Astrocyte of the hippocampus (primary cell): ENCODE results near the gene IL17F.

Experiments used
- DNase-seq: peaks from one replicate; pipeline ENCODE4 v3.0.0; 2011; ENCODE audit warnings: low read depth, low spot score

The IL17F gene

DNA sequence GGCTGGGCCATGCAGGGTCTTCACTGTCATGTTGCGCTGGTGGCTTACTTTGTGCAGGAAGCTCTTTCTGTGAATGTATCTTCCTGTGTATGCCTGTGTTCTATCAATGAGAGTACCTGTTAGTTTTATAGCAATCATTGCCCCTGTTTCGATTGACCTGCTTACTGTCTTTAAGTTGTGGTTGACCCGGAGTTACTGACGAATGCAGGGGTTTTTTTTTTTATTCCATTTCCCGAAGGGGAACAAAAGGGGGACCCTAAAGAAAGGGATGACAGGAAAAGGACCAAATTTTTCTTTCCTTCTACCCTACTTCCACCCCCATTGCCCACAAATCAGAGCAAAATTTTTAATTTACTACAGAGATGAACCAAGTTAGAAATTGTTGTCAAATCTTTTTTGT, at the start of gene IL17F:
Gene IL17F (minus strand): TSS at position 101 of the 400 bp plus-strand sequence. CDS start 71 bp downstream, at position 30.
- DNase-seq = no peak

DNA sequence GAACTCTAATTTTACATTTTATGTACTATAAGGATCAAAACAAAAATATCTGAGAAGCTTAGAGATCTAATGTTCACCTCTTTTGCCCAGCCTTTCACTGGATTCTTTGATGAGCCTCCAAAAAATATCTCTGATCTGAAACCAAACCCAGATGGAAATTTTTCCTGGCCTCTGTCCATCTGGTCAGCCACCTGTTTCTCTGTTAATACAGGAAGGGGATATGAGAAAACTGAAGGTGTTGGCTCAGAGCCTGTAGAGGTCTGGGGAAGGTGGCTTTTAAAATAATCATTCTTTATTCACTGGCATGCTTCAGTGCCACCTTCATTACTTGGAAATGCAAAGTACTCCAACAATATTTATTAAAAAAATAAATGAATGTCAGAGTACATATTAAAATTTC, 48.8 kb upstream of the IL17F start:
- DNase-seq = no peak

DNA sequence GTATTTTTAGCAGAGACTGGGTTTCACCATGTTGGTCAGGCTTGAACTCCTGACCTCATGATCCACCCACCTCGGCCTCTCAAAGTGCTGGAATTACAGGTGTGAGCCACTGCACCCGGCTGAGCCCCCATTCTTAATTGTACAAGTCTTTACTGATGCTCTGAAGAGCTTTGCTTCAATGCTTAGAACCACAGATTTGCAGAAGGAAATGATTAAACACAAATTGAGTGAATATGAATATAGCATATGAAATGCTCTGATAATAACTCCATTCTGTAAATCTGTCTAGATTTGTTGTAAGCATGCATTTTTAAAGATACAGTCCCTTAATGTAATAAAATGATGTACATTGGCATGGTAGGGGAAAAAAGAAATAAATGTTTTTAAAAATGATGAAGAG, 44.5 kb upstream of the IL17F start:
- DNase-seq = no peak

DNA sequence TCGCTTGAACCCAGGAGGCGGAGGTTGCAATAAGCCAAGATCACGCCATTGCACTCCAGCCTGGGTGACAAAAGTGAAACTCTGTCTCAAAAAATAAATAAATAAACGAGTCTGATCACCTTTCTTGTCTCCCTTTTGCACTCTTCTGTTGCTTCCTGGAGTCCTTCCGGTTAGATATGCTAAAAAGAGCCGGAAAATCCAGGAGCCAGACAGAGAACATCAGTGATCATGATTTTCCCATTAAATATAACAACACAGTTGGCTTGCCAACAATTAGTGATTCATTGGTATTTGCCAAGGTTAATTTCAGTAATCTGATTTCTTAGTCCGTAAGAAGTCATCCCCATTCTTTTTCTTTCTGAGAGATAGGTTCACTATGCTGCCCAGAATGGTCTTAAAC, 43.9 kb upstream of the IL17F start:
- DNase-seq = no peak

DNA sequence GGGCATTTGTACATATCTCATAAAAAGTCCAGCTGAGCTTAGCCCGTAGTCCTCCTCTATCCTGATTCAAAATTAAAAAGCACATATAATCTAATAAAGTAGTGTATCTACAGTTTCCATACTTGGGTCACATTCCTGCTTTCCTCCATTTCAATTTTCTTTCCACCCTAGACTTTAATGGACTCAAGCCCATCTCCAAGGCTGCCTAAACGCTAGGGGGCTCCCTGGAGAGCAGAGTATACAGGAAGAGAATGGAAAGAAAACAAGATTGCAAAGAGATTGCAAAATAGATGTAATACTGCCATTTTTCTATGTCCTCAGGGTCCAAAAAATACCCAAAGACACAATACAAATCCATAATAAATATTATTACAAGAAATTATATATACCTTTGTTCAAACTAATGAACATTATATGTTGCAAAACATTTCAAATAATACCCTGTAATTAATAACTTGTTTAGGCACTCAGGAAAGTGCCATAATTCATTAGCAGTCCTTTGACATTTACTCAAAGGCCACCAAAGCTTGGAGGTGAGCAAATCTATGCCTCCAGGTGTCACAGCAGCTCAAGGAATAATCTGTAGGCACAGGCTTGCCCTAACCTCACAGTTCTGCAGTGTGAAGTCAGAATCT, 42.6 kb upstream of the IL17F start:
- DNase-seq = peak; percentile 81

DNA sequence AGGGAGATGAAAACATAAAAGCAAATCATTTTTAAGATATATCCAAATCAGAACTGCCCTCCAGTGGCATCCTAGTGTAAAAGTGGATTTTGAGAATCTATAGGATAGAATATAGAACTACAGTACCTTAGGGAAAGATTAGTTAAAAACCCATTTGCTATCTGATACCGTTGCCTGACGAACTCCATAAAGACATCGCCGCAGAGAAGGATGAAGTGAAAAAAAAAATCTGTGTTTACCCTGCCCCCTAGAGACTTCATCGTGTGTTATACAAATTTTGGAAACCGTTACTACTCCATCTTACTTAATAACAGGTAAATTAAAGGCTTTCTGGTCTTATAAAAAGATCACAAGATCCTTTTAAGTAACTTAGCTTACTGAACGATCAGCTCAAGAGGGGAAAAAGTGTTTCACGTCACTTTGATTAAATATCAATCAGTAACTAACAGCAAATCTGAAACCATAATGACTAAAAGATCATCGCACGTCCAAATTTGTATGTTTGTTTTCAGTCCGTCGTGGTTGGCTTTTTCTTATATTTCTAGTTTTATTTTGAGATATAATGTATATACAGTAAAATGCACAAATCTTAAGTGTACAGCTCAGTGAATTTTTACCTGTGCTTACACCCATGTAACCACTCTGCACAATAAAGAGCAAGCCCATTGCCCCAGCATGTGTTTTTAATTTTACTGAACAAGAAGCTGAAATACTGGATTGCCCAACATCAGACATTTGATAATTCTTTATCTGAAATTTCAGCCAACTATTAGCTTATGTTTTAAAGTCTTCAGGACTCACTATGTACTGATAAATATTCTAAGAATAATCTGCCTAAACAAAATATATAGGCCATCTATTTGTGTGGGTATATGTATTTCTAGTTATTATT, 41.1 kb upstream of the IL17F start:
- DNase-seq = no peak

DNA sequence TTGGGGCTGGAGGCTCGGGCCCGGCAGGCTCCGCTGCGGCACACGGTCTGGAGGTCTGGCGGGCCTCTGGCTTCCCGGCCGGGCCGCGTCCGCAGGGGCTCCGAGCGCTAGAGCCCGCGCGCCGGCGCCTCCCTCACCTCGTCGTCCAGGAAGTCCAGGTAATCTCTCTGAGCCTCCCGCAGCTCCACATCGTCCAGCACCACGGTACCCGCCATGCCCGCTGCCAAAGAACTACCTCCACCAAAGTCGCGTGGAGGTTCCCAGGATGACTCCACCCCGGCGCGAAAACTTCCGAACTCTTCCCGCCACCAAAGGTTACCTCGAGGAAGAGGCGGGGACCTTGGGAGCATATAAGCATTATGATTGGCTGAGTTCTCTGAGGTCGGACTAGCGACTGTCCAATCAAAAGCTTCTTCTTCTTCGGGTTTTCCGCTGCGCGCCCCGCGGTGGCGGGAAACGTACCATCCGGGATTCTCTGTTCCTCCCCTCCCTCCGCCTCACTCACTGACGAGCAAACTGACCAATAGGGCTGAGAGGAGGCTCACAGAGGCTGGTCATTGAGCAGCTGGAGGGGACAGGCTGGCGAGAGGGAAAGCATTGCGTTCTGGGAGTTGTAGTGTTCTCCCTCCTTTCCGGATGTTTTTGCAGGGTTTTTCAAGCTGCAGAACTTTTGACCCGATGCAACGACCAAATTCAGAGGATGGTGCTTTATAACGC, 40.3 kb upstream of the IL17F start, which contains the start of gene MCM3:
Gene MCM3 (minus strand): TSS at position 283 of the 717 bp plus-strand sequence. CDS start 68 bp downstream, at position 215.
- DNase-seq = peak; percentile 99

DNA sequence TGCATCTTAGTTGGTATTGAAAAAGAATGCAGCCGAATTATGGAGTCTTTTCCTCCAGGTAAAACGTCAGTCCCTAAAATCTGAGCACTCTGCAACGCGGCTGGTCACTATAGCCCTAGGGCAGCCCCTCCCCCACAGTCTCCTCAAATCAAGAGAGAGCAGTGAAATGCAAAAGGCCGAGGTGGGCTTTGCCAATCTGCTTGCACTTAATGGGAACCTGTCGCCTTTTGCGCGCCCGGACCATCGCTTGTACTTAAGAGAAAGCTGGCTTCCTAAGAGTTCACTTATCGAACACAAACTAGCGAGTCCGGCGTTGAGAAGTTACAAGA, 39.8 kb upstream of the IL17F start:
- DNase-seq = no peak

DNA sequence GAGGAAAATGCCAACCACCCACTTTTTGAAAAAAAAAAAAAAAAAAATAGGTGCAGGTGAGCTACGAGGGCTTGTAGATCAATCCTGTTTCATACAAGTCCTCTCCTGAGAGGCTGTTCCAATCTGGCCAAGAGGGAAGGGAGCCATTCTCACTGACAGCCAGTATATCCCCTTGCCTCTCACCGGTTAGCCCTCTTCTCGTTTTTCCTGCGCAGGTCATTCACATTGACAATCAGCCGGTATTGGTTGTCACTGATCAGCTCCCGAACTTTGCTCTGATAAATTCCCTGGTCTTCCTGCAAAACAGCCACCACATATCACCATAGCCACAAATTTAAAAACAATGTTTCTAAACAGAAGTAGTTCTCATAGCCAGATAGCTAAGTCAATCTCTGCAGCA, 38.8 kb upstream of the IL17F start:
- DNase-seq = no peak

DNA sequence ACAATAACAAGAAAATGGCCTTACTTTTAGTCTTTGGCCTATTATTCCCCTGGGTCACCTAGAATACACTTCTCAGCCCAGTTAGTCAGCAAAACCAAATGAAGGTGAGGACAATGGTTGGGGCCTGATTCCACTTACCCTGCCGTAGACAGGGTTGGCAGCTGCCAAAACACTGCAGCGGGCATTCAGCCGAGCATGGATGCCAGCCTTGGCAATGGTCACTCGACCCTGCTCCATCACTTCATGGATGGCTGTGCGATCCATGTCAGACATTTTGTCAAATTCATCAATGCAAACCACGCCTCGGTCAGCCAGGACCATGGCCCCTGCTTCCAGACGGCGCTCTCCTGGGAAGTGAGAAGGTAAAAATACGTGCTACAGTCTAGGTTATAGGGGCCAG, 31.8 kb upstream of the IL17F start:
- no peak for DNase-seq

DNA sequence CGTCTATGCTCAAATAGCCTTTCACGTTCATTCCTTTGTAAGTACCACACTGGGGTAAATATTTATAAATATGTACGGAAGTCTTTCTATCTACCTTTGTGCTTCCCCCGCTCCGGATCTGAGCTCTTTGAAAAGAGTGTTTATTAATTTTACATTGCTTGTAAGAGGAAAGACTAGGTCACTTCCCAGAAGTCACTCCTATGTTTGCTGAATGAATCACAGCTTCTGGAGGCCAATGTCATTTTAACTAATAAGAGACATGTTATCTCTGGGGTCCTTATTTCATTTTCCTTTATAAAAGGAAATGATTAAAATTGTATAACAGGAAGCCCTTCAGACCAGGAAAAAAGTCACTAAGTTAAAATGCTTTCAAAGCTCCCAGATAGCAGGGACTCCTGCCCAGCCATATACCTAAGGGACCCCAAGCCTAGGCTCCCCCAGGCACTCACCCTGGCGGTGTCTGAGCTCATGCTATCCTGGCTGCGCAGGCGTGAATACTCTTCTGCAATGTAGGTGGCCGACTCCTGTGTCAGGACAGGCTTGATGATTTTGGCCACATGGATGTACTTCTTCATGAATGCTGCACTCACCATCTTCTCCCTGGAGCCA, 27.7 kb upstream of the IL17F start:
- DNase-seq = no peak

DNA sequence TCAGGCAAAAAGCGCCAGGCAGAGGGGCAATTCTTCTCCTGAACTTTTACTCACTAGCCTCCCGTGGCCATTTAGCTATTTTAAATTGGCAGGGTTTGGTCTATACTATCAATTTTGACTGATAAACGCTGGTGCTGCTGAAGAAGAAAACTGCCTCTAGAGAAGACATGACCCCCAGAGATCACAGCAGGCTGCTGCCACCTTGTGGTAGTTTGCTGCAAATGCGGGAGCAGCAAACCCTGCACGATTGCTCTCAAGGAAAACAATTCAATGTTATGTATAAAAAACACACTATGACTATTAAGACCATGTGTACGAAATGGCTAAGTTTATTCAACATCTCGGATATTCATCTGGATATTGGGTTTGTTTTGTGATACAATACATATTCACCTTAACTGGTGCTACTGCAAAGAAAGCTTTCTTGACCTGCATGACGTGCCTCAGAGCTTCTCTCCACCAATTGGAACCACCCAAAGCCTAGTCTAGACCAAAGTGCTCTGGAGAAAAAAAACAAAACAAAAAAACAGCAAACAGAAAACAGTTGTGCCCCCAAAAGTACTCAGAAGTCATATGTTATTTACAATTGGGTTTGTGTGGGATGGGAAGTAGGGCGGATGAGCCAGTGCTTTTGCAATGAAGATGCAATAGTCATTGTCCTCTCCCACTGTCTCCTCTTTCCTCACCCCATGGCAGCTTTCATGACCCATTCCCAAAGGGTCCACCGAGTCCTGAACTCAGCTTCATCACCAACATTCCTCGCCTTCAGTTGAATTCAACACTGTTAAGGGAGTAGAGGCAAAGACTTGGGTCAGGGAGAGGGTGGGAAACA, 19.6 kb upstream of the IL17F start:
- DNase-seq = peak; percentile 78

DNA sequence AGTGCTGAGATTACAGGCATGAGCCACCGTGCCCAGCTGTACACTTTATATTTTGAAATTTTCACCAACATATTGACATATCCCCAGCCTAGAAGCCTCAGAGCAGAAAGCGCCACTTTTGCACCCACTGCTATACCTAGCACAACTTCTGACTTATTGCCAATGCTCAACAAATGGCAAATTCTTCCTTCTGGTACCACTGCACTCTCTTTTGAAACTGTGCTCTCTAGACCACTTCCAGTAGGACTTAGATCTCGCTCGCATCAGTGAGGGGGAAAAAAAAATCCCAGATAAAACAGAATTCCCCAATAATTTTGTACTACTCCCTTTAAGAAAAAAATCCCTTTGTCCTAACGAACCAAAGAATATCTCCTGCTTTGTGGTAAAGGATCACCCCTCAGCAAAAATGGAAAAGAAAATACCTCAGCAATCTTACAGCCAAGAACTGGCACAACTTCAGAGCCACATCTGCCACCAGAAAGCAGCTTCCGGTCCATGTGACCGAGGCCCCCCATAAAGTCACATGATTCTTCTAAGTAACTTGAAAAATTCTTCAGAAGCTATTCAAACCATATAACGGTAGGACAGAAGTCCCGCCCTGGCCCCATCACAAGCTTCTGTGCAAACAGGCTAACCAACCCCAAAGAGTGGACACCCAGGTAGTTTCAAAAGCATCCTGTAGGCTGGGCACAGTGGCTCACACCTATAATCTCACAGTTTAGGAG, 18.5 kb upstream of the IL17F start:
- no peak for DNase-seq

DNA sequence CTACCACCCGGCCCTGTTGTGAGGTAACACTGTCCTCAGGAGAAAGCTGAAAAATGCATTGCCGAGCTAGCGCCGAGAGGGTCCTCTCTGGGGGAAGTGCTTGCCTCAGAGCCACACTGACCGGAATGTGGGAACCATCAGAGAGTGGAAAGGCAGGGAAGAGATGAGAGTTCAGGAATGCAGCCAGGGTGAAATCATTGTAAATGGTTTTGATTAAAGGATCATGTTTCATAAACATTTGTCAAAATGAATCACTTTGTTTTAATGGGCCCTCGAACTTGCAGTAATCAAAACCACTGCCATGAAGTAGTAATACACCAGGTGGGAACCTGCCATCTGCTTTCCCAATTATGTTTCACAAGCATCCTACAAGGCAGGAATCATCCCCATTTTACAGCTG, 16.9 kb upstream of the IL17F start:
- peak; percentile 5 for DNase-seq

DNA sequence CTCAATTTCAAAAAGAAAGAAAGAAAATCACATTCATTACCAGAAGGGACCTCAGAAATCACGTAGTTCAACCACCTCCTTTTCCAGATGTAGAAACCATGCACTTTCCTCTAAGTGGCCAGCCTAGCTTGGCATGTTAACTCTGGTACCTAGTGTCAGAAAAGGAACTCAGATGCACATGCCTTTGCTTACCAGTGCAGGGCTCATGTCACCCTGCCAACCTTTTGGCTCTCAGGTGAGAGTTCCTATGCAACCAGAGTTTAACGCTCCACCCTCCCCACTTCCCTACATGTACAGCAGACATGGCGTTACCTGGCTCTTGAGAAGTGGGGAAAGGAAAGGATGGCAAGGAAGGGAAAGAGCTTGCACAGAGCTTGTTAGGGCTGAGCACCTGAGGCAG, 16.3 kb upstream of the IL17F start:
- DNase-seq = no peak

DNA sequence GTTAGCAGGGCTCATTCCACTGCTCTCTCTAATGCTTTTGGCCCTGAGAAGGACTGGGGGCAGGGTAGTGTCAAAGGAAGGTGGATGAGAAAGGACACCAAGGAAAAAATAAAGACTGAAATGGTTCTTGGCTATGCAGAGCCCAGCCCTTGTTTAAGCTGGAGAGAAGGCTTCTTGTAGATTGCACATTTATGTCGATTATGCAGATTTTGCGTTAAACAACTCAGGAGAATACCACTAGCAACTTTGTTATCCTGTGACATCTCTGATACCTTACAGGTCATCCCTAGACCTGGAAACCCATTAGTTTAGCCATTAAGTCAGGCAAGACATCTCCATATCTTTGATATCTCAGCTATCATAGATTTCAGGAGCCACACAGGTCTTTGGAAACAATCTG, 11.1 kb upstream of the IL17F start:
- DNase-seq = no peak

DNA sequence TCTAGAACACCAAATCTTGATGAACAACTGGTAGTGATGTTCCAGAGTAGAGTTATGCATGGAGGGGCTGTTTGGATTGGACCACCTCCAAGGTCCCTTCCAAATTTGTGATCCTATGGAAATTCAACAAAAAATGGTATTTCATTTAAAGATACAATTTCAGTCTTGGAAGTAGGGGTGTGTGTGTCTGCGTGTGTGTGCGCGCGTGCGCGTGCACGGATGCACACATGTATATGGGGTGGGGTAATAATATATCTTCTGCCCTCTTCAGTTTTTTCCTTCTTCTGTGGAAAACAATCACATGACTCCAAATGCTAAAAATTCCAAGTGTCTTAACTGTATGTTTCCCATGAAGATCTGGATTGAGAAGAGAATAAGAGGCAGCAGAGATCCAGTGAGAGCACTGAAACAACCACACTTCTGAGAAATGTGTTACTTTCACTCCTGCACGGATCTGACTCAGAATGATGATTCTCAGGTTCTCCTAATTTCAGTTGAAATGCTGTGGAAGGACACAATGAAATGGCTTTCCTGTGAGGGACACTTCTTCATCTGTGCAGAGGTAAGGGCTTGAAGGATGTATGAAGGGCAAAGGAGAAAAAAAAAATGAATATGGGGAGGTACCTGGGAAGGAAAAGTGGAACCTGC, 10.6 kb upstream of the IL17F start:
- no peak for DNase-seq

DNA sequence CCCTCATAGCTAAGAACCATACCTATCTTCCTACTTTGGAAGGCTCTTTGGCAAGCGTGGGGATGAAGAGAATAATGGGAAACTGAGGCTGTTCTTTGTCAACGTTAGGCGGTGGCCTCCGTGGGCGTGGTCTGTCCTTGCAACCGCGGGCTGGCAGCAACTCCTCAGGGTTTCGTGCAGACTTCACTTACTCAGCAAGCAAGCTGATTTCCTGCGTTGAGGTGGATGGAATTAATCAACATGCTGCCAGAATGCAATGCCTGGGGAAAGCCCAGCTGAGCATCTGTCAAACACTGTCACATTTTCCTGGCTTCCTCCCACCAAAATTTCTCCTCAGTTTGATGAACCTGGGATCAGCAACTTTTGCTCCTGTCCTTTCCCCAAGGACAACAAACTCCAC, 9.2 kb upstream of the IL17F start:
- DNase-seq = no peak

DNA sequence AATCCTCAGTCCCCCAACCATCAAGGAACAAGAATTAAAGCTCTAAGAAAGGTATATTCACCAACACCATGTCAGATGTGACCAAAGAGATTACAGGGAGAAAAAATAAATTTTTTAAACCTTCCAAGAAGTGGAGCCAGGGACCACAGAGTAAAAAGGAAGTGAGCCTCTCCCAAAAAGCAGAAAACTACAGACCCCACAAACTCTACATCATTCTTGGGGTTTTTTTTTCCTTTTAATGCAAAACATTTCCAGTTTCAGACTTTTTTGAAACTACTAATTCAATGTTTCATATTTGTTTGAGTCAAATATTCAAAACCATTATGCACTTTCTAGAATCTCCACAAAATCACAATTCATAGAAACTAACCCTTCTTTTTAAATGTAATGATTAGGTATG, 6.8 kb upstream of the IL17F start:
- no peak for DNase-seq

DNA sequence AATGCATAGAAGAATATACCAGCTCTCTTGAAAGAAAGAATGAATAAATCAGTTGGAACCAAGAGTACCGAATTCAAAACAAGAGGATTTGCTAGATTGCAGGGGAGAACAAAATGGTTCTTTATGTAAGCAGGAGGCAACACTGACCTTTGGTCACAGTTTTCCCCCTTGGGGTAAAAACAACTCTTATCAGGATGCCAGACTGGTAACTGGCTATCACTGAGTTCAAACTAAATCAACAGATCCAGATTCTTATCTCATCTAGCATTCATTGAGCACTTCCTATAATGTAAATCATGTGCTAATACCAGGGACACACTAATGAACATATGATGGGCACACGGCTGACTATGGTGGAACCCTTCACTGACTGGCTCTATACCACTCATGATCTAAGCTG, 4.8 kb upstream of the IL17F start:
- no peak for DNase-seq
